Measurements from ENCODE around the gene MAPK1. TPM values are rescaled to one million over a fixed set of nuclear protein-coding genes. Genes with fewer than 3 reads are reported as not detected.
"Not testable (repeated sequence)": the region's sequence is repeated elsewhere in the genome, so short reads cannot be mapped to it uniquely, and the experiment has no call there.

The MAPK1 gene
- total RNA-seq, 4 donors from 2014 or later, result 45.3 to 122 (median 75.2) TPM

DNA sequence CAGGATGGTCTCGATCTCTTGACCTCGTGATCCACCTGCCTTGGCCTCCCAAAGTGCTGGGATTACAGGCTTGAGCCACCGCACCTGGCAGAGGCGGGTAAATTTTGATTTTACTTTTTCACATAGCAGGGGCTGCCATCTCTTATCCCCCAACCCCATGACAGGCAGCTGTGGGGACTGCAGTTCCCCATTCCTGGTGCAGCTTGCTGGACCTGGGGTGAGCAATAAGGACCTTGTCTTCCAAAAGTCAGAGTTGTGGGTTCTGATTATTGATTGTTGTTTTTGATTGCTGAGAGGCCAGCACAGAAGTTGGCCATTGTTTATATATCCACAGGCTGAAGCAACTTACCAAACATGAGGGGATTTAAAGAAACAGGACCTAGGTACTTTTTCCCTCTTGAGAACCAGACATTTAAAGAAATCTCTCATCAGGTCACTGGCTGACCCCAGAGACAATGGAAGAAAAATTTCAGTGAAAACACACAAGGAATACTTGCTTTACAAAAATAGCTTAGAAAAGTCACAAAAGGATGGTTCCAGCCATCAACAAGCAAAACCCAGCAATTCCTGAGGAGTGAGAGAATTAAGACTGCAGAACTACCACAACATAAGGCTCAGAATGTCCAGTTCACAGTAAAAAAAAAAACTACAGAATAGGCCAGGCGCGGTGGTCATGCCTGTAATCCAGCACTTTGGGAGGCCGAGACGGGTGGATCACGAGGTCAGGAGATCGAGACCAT is 22.0 kb upstream of the MAPK1 start:
- H3K27me3 ChIP-seq, result no peaks in the 10 kb centered on the region
- no peaks in the 10 kb centered on the region for H3K4me1 ChIP-seq
- H3K9me3 ChIP-seq, result no peaks in the 10 kb centered on the region
- intact Hi-C loops (cut with DNase I; ENCODE audit: low total_unique reads), result no loop called here
- H3K36me3 ChIP-seq, result no peaks in the 10 kb centered on the region
- no peak overlapping the region for H3K27ac ChIP-seq
- H3K4me3 ChIP-seq, result no peak overlapping the region
- no peak for TF ChIP-seq CTCF (IDR thresholded peaks at IDR 0.05)
- no peak for TF ChIP-seq POLR2A (IDR thresholded peaks at IDR 0.05)
- no peak for DNase-seq

- no peak overlapping the region for H3K4me3 ChIP-seq
Observed at GRCh38 chr22:21887841-21888240, 20.4 kb upstream of the MAPK1 start.

DNA sequence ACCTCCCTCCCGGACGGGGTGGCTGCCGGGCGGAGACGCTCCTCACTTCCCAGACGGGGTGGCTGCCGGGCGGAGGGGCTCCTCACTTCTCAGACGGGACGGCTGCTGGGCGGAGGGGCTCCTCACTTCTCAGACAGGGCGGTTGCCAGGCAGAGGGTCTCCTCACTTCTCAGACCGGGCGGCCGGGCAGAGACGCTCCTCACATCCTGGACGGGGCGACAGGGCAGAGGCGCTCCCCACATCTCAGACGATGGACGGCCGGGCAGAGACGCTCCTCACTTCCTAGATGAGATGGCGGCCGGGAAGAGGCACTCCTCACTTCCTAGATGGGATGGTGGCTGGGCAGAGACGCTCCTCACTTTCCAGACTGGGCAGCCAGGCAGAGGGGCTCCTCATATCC is 16.5 kb upstream of the MAPK1 start:
- H3K4me1 ChIP-seq; DNase-seq; intact Hi-C loops (cut with DNase I; ENCODE audit: low total_unique reads); H3K4me3 ChIP-seq; H3K27me3 ChIP-seq; H3K9me3 ChIP-seq; H3K27ac ChIP-seq; H3K36me3 ChIP-seq: not testable (repeated sequence)

More at GRCh38 chr22:21887841-21888240, 20.4 kb upstream of the MAPK1 start:
- Histone ChIP-seq H3K9me3 (no peaks in the 10 kb centered on the region), H3K27me3 (no peaks in the 10 kb centered on the region), H3K4me1 (no peaks in the 10 kb centered on the region), H3K27ac (no peak overlapping the region), H3K36me3 (no peaks in the 10 kb centered on the region)
- DNase-seq, result no peak
- intact Hi-C loops (cut with DNase I; ENCODE audit: low total_unique reads), result no loop called here
- TF ChIP-seq POLR2A (IDR thresholded peaks at IDR 0.05), result no peak
- no peak for TF ChIP-seq CTCF (IDR thresholded peaks at IDR 0.05)

- H3K4me1 ChIP-seq; H3K36me3 ChIP-seq; H3K9me3 ChIP-seq; H3K27ac ChIP-seq; intact Hi-C loops (cut with DNase I; ENCODE audit: low total_unique reads); H3K27me3 ChIP-seq; DNase-seq; H3K4me3 ChIP-seq: not testable (repeated sequence)
Observed at GRCh38 chr22:21882754-21883333, 15.4 kb upstream of the MAPK1 start.

- H3K4me1 ChIP-seq, result no peaks in the 10 kb centered on the region
- H3K27ac ChIP-seq, result no peak overlapping the region
- TF ChIP-seq POLR2A (IDR thresholded peaks at IDR 0.05) (no peak), CTCF (IDR thresholded peaks at IDR 0.05) (no peak)
- H3K27me3 ChIP-seq, result no peaks in the 10 kb centered on the region
- no peak for DNase-seq
- intact Hi-C loops (cut with DNase I; ENCODE audit: low total_unique reads), result no loop called here
- no peaks in the 10 kb centered on the region for H3K36me3 ChIP-seq
- no peaks in the 10 kb centered on the region for H3K9me3 ChIP-seq
- H3K4me3 ChIP-seq, result no peak overlapping the region
Observed at GRCh38 chr22:21881841-21882753, 14.7 kb upstream of the MAPK1 start.

Data from uterus (tissue), 4 donors.